ENCODE data around the gene VWA8.
A peak's percentile ranks its signal among the peaks of the same experiment; 100 is the strongest.
"Not testable (repeated sequence)": the region's sequence is repeated elsewhere in the genome, so short reads cannot be mapped to it uniquely, and the experiment has no call there.

Gene VWA8

GRCh38 chr13:41621716-41622431 lies 339.0 kb downstream of the VWA8 start:
- H3K4me3 ChIP-seq (replicated peaks in 1 of 2; ENCODE audit: low read depth in 2 of 2, low read length in 2 of 2), result no peak overlapping the region
- peak; percentile 48 to 79 for DNase-seq (ENCODE audit: low read depth in 2 of 2)
- TF ChIP-seq CTCF (IDR thresholded peaks at IDR 0.05; ENCODE audit: low read depth, low read length), result no peak

- not testable (repeated sequence) for DNase-seq (ENCODE audit: low read depth in 2 of 2); H3K4me3 ChIP-seq (replicated peaks in 1 of 2; ENCODE audit: low read depth in 2 of 2, low read length in 2 of 2)
Observed at GRCh38 chr13:41617633-41618032, 343.3 kb downstream of the VWA8 start.

- TF ChIP-seq CTCF (IDR thresholded peaks at IDR 0.05; ENCODE audit: low read depth, low read length), result no peak
Observed at GRCh38 chr13:41616151-41616550, 344.8 kb downstream of the VWA8 start.

GRCh38 chr13:41615528-41615855 lies 345.4 kb downstream of the VWA8 start:
- no peak for TF ChIP-seq CTCF (IDR thresholded peaks at IDR 0.05; ENCODE audit: low read depth, low read length)
- no peak for DNase-seq (ENCODE audit: low read depth in 2 of 2)
- no peak overlapping the region for H3K4me3 ChIP-seq (replicated peaks in 1 of 2; ENCODE audit: low read depth in 2 of 2, low read length in 2 of 2)

More at GRCh38 chr13:41616151-41616550, 344.8 kb downstream of the VWA8 start:
- DNase-seq (ENCODE audit: low read depth in 2 of 2), result no peak
- no peak overlapping the region for H3K4me3 ChIP-seq (replicated peaks in 1 of 2; ENCODE audit: low read depth in 2 of 2, low read length in 2 of 2)

GRCh38 chr13:41614671-41615527 lies 346.0 kb downstream of the VWA8 start:
- H3K4me3 ChIP-seq (replicated peaks in 1 of 2; ENCODE audit: low read depth in 2 of 2, low read length in 2 of 2), result no peak overlapping the region
- peak; percentile 54 to 65 for DNase-seq (ENCODE audit: low read depth in 2 of 2)
- no peak for TF ChIP-seq CTCF (IDR thresholded peaks at IDR 0.05; ENCODE audit: low read depth, low read length)

- peak; percentile 93 to 95 for DNase-seq (ENCODE audit: low read depth in 2 of 2)
- no peak overlapping the region for H3K4me3 ChIP-seq (replicated peaks in 1 of 2; ENCODE audit: low read depth in 2 of 2, low read length in 2 of 2)
- TF ChIP-seq CTCF (IDR thresholded peaks at IDR 0.05; ENCODE audit: low read depth, low read length), result no peak
Observed at GRCh38 chr13:41613984-41614661, 346.8 kb downstream of the VWA8 start.

GRCh38 chr13:41613471-41613870 lies 347.4 kb downstream of the VWA8 start:
- no peak for DNase-seq (ENCODE audit: low read depth in 2 of 2)
- TF ChIP-seq CTCF (IDR thresholded peaks at IDR 0.05; ENCODE audit: low read depth, low read length), result no peak
- no peak overlapping the region for H3K4me3 ChIP-seq (replicated peaks in 1 of 2; ENCODE audit: low read depth in 2 of 2, low read length in 2 of 2)
